ENCODE results near the gene DCAF4.
A peak's percentile ranks its signal among the peaks of the same experiment; 100 is the strongest.
"Not testable (repeated sequence)": the region's sequence is repeated elsewhere in the genome, so short reads cannot be mapped to it uniquely, and the experiment has no call there.

The DCAF4 gene

DNA sequence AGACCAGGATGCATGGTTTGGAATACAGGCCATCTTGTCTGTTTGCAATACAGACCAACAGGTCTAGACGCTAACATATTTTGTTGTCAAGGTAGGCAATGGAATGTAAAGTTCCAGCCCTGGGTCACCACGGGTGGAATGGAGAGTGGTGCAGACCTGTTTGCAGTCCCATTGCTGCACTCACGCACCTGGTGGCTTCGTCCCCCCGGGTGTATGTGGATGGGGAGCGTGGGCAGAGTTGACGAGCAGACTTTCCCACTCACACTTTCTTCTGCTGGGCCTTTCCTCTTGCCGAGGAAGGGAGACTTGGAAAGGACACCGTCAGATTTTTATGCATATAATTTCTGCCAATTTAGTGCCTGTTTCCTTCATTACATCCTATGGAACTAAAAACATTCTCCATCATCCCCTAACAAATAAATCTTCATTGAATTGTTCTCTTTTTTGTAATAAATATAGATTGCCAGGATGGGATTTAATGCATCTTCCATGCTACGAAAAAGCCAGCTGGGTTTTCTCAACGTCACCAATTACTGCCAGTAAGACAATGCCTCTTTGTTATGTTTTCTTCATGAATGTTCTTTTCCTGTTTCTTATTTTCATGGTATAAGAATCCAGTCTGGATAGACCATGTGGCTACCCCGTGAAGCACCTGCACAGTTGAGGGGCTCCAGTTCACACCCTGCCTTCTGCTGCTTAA, 15.2 kb downstream of the DCAF4 start:
- no peak for DNase-seq

DNA sequence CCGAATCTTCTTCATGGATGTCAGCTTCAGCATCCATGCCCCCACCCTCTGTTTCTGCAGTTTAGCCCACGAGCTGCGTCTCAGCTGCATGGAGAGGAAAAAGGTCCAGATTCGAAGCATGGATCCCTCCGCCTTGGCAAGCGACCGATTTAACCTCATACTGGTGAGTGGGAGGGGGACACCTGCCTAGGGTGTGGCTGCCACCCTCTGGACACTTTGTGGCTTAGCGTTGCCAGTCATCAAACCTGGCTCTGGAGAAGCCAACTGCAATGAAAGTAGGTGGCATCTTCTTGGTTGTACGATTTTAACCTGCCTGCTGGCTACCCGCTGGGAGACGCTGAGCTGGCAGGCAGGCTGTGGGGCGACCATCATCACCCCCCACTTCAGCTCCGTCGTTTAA, 16.7 kb downstream of the DCAF4 start:
- DNase-seq: no peak

DNA sequence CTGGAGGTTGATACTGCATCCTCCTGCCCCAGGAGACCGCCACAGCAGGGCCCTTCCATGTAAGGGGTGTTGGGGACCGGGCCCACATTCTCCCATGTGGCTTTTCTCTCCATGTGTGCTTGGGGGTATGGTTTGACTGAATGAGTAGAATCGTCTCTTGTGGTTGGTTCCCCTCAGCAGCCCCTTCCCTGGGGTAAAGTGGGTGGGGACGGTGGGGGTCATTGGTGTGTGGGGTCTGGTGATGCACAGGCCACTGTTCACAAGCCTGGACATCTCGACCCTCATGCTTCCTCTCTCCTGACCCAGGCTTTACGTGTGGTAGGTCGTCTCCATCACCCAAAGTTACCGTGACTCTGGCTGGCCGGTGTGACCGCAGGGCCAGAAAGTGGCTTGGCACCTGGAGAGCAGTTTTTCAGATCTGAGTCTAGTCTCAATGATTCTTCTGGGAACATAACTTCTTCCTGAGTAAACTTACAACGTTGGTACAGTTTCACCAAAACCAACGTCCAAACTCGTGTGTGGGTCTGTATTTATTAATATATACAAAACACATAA, 17.7 kb downstream of the DCAF4 start:
- no peak for DNase-seq

DNA sequence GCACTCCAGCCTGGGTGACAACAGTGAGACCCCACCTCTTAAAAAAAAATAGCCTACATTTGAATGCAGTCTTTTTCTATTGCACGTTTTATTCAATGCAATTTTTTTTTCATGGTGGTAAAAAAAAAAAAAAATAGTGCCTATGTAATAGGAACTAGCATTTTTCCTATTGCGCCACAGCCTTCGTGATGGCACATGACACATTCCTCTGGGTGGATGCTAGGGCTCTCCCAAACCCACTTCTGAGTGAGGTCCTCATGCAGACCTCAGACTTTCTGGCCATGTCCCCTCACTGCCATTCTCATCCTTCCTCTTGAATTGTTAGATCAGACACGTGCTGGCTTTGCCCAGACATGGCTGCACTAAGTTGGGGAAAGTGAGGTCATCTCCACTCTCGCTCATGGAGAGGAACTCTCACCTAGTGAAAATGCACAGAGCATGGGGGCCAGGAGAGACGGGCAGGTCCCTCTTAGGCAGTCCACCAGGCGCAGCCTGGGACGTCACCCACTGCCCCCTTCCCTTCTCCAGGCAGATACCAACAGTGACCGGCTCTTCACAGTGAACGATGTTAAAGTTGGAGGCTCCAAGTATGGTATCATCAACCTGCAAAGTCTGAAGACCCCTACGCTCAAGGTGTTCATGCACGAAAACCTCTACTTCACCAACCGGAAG, 19.2 kb downstream of the DCAF4 start:
- no peak for DNase-seq

DNA sequence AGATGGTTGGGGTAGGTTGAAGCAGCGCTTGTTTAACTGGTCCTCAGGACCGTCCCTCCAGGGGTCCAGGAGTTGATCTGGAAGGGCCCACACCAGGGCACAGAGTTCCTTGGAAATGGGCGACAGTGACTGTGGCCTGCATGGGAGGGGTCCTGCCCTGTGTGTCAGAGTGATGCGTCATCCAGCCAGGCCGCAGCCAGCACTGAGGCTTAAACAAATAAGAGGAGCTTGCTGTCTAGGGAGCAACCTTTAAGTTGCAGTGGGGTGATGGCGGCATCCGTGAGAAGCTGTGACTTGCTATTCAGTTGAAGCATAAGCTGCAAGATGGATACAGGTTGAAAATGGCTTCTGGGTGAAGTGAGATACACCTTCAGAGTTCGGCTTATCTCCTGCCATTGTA, 20.2 kb downstream of the DCAF4 start:
- DNase-seq: no peak

DNA sequence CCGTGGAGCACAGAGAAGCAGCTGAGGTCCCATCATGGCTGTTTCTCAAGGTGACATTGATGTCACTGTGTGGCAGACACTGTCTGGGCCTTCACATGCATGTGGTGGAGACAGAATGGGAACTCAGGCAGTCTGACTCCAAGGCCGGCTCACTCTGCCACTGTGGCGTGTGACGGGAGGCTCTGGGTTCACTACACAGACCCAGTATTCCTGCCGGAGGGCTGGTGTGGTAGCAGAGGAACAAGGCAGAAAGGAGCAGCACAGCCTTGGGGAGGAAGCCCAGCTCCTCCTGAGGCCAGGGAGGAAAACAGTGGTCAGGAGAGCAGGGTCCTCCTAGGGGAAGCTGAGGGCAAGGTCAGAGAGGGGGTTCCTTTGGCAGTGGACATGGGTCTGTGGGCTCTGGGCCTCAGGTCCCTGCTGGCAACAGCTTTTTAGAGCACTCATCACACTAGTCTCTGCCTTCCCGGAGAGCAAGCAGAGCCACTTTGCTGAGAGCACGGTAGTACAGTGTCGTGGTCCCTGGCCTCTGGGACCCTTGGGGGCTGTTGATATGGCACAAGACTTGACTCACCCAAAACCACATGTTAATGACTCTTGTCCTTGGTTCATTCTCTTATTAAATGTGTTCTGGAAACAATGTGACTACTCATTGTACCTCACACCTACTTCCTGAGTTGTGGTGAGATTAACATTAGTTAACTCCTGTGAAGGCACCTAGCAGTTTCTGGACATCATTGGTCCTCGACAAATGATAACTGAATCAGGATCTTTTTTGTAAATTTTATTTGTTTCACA, 21.3 kb downstream of the DCAF4 start:
- DNase-seq: no peak

DNA sequence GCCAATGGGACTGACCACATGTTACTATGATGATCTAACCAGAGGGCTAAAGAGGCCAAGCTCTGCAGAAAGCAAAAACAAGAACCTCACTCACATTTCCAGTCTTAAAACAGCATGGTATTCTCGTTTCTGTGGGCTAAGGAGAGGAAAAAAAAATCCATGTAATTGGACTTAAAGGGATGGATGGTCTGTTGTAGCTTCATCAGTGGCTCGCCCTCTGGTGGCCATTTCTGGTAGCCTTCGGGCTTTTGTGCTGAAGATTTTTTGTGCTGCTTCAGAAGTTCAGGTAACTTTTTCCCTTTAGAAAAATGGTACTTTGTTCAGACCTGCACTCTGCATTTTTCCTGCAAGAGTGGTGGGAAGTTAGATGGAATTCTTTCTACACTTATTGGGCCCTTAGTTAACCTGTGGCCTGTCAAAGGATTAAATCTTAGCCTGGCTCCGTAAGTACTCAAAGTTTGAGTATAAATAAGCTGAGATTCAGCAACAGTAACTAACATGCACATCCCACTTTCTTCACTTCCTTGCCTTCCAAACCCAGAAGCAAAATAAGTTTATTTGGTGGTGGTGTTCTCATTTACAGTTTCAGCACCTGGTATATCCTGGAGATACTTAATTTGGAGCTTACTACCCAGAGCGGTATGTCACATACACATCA, 22.3 kb downstream of the DCAF4 start:
- peak; percentile 77 for DNase-seq

DNA sequence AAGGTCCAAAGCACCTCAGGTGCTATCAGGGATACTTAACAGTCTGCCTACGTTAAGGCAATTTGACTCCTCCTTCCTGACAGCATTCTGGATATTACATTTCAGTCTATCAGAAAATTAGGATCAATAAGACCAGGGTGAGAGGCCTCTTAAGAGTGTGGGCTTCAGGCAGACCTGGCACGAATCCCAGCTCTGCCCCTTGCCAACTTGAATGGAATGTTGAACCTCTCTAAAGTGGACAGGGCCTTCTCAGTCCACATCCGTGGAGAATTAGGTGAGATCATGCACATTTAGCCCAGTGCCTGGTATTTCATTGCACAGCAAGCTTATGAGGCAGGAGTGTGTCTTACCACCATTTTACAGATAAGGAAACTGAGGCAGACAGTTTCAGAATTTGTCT, 25.9 kb downstream of the DCAF4 start:
- no peak for DNase-seq

DNA sequence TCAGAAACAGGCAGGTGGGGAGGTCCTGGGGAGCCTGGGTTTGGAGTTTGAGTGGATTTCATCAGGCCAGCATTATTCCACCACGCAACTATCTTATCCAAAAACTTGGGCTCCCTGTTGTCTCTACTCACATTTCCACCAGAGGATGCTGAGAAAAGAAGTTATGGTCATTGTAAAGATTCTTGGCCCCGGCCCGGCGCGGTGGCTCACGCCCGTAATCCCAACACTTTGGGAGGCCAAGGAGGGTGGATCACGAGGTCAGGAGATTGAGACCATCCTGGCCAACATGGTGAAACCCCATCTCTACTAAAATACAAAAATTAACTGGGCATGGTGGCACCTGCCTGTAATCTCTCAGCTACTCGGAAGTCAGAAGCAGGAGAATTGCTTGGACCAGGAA, 30.5 kb downstream of the DCAF4 start:
- DNase-seq: not testable (repeated sequence)

DNA sequence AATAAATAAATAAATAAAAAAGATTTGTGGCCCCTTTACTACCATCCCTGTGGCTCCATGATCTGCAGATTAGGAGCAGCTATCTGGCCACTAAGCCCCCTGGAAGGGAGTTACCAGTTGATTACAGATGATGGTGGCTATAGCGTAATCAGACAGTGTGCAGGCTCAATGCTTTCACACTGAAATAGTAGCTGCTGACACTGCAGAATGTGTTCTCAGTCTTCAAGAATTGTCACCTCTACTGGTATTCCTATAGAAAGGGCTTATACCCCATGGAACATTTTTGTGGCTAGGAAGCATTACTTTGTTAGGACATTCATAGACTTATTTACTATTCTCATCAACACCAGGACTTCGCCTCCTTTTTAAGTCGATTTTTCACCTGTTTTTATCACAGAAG, 30.9 kb downstream of the DCAF4 start:
- DNase-seq: no peak

DNA sequence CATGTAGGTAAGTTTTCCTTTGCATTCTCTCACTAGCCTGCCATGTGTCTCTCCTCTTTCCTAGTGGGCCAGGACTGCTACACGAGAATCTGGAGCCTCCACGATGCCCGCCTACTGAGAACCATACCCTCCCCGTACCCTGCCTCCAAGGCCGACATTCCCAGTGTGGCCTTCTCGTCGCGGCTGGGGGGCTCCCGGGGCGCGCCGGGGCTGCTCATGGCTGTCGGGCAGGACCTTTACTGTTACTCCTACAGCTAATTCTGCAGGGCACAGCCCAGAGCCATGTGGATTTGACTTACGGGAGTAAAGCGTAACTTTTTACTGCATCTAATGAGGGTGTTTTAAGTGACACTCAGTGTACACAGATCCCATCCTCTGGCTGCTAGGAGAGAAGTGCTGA, 32.3 kb downstream of the DCAF4 start:
- no peak for DNase-seq

DNA sequence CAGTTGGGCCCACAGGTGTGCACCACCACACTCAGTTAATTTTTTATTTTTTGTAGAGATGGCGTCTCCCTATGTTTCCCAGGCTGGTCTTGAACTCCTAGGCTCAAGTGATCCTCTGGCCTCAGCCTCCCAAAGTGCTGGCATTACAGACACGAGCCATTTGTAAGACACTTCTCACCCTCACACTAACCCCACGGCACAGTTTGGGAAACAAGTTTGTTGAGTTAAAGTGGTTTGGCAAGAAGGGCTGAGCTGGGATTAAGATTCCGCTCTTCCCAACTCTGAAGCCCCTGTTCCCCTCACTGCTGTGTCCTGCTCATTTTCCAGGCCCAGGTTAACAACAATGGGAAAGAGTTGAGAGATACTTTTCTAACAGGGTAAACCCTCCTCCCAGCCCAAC, 34.8 kb downstream of the DCAF4 start:
- not testable (repeated sequence) for DNase-seq

DNA sequence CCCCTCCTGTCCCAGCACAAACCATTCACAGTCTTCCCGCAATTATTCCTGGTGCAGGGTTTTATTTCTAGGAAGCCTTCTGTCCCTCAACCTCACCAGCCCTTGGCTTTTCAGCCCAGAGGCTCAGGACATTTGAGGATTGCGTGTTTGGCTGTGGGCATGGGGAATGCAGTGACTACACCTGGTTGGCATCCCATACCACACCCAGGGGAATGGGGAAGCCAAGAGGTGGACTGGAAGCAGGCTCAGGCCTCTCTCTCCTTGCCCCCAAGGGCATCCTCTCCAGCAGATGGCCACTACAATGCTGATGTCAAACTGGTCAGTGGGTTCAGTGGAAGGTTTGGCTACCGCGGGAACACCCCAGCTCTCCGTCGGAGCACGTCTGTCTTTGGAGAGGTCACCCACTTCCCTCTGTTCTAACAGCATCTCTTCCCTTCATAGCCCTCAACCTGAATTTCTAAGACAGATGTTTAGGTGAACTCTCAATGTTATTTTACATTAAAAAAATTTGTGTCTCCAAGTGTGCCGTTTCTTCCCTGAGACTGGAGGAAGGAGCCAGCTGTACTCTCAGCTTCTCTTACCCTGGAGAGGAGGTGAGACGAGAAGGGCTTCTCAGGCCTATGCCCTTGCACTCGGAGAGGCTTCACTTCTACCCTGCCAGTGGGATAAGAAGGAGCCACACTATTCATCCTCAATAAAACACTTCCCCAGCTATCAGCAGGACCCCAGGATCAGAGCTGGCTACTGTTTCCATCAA, 35.5 kb downstream of the DCAF4 start:
- no peak for DNase-seq

DNA sequence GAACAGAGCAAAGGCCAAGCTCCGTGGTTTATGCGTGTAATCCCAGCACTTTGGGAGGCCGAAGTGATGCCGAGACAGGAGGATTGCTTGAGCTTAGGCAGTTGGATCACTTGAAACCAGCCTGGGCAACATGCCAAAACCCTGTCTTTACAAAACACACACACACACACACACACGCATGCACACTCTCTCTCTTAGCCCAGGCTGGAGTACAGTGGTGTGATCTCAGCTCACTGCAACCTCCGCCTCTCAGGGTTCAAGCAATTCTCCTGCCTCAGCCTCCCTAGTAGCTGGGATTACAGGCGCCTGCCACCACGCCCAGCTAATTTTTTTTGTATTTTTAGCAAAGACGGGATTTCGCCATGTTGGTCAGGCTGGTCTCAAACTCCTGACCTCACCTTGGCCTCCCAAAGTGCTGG, 36.1 kb downstream of the DCAF4 start:
- not testable (repeated sequence) for DNase-seq

DNA sequence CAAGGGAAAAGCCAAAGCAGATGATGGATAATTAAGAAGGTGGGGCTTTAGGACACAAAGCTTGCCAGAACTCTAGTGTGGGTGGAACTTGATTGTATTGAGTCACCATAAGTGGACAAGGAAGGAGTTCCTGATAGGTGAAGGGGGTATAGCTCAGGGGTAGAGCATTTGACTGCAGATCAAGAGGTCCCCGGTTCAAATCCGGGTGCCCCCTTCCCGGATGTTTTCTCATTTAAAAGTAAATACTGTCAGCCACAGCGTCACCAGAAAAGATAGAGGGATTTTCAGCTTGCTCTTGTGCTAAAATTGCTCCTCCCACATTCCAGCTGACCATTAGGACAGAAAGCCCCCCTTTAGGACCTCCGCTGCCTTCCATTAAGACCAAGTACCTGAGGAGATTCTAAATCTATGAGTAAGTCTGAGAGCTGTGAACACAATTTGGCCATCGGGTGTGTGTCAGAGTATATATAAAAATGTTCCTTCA, 36.6 kb downstream of the DCAF4 start:
- DNase-seq: no peak

DNA sequence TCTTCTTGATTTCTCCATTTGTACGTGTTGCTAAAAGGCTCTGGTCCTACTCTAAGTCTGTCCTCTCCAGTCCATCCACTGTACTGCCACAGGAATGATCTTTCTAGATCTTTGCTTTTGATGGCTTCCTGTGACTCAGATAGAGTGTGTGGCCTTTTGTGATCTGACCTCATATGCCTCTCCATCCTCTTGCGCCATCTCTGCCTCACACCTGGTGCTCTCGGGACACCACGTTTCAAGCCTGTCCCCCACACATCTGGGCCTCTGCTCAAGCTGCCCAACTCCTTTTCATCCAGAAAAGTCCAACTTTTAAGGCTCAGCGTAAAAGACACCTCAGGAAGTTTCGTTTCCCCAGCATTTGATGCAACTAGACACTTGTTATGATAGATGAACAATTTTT, 39.0 kb downstream of the DCAF4 start:
- no peak for DNase-seq

DNA sequence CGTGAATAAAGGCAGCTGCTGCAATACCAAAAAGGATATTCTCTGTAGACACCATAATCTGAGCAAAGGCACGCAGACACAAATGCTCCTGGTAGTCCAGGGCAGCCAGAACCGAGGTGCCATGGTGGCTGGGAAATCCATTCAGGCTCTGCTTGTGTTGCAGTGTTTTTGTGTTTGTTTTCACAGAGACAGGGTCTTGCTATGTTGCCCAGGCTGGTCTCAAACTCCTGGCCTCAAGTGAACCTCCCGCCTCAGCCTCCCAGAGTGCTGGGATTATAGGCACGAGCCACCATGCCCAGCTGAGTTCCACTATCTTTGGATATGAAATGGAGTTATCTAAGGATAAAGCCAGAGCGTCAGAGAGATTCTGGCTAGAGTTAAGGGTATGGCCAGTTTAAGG, 39.8 kb downstream of the DCAF4 start:
- DNase-seq: no peak

DNA sequence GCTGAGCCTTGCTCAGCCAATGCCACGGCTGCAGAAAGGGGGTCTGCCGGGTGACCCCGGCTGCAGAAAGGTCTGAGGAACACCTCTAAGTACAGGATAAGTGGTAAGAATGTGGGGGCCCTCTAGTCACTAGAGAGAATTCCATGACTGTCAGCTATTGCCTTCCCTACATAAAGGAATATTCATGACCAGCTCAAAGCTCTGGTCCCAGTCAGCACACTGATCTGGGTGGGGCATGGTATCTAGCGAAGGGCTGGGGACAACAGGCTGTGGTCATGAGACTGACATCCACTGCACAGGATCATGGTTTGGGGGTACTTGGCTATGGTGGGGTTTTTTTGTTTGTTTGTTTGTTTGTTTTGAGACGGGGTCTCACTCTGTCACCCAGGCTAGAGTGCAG, 42.1 kb downstream of the DCAF4 start:
- DNase-seq: no peak

DNA sequence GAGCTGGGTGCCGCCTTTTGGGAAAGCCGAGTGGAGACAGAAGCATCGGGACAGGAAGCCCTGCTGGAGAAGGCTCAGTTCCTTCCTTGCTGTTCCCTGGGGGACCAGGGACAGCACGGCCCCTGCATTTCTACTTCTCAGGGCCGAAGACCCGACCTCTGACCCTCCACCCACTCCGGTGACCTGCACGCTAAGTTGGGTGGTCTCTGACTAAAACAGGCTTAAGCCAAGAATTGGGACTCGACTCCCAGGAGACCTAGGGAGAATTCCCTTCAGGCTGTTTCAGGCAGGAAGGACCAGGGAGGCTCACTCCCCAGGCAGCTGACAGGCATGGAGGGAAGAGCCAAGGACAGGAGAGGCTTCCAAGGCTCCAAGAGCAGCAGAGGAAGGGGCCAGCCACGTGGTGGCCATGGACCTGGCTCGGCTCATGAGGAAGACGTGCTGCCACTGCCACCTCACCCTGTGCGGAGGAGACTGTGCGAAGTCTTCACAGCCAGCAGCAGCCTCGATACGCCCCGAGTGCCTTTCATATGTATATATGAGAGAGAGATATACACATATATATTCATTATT, 43.9 kb downstream of the DCAF4 start:
- no peak for DNase-seq

DNA sequence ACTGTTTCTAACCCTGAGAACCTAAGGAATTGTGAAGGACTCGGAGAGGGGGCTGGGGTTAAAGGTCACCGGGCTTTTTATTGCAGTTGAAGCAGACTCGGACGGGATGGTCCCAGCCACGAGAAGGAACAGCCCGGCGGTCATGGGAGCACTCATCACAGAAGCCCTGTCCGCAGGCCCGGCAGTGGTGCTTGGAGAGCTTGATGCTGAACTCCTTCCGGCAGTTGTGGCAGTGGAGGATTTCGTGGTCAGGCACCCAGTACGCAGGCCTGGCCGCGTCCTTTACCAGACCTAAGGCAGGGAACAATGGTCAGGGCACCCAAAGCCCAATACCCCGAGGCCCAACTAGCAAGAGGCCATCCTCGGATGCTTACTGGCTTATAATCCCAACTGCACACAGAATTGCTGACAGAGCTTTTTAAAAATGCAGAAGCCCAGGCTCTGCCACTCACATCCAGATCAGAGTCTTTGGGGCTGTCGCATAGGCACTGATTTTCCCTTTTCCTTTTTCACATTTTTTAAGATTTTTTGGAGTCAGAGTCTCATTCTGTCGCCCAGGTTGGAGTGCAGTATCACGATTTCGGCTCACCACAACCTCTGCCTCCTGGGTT, 44.7 kb downstream of the DCAF4 start:
- no peak for DNase-seq

DNA sequence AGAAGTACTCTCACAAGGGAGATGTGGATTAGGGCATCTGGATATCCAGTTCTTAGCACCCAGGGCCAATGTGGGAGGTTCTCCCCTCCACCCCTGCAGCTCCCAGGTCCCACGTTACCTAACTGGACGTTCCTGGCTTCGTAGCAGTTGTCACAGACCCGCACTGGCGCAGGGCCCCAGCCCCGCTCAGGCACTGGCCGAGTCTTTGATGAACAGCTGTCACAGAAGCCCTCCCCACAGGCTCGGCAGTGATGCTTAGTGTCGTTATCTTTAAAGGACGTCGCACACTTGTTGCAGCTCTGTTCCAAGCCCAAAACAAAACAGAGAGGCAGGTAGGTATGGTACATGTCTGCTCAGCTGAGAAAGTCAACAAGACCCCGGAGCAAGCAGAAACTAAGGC, 48.4 kb downstream of the DCAF4 start:
- DNase-seq: no peak

All from activated CD4-positive, alpha-beta T cell treated with anti-CD3 and anti-CD28 coated beads for 48 hours (primary cell).